CD4-positive, alpha-beta memory T cell (primary cell): ENCODE data around the gene HDGFL2. TPM values are rescaled to one million over a fixed set of nuclear protein-coding genes. Genes with fewer than 3 reads are reported as not detected.

Experiments
- CTCF ChIA-PET: fragments of 350-600 bp; sonication (Branson Sonifier 250); formaldehyde crosslinking; loops from one replicate; lab custom pipeline; 2021; ENCODE audit warnings: inconsistent platforms; ENCODE audit not compliant: partially characterized antibody; lab: Charles Lee
- POLR2A ChIA-PET: fragments of 350-600 bp; sonication (Branson Sonifier 250); formaldehyde crosslinking; loops from one replicate; lab custom pipeline; 2021; ENCODE audit not compliant: partially characterized antibody; lab: Charles Lee
- DNase-seq, 5 donors: peaks; one replicate each; pipeline versions ENCODE4 v3.0.0 to v3.0.0-alpha.2; 2020 to 2022; ENCODE audit warnings: mixed read lengths in 1 of 5
- H3K27ac ChIP-seq: one replicate; pipeline ENCODE4 v1.7.0; 2013; ENCODE audit warnings: low read depth, low read length
- H3K27me3 ChIP-seq: 2 replicates; pipeline ENCODE4 v1.7.0; 2013; ENCODE audit warnings: mild to moderate bottlenecking, low read length, moderate library complexity; ENCODE audit not compliant: insufficient read depth
- H3K36me3 ChIP-seq: 2 replicates; pipeline ENCODE4 v1.7.0; 2013; ENCODE audit warnings: mild to moderate bottlenecking, low read length, moderate library complexity; ENCODE audit not compliant: insufficient read depth
- H3K4me1 ChIP-seq: 2 replicates; pipeline ENCODE4 v1.7.0; 2013; ENCODE audit warnings: mild to moderate bottlenecking, low read length, moderate library complexity; ENCODE audit not compliant: insufficient read depth
- H3K4me3 ChIP-seq, 2 donors: one replicate each; pipeline ENCODE4 v1.7.0; 2013; ENCODE audit warnings: low read length in 2 of 2, mild to moderate bottlenecking in 1 of 2
- H3K9me3 ChIP-seq, 2 donors: one replicate each; pipeline ENCODE4 v1.7.0; 2013; ENCODE audit warnings: low read length in 2 of 2, control low read depth in 1 of 2; ENCODE audit not compliant: control insufficient read depth in 1 of 2
- H3K27ac Mint-ChIP-seq, 7 donors: one replicate each; pipeline ENCODE4 v1.8.0; 2020 to 2021; ENCODE audit warnings: mixed read lengths in 7 of 7, mild to moderate bottlenecking in 6 of 7, inconsistent platforms in 3 of 7, moderate library complexity in 3 of 7
- H3K27me3 Mint-ChIP-seq, 2 donors: one replicate each; pipeline ENCODE4 v1.8.0; 2020 to 2021; ENCODE audit warnings: mixed read lengths in 2 of 2
- H3K36me3 Mint-ChIP-seq, 2 donors: one replicate each; pipeline ENCODE4 v1.8.0; 2020 to 2021; ENCODE audit warnings: mixed read lengths in 2 of 2, inconsistent platforms in 1 of 2, mild to moderate bottlenecking in 1 of 2
- H3K4me1 Mint-ChIP-seq, 4 donors: one replicate each; pipeline ENCODE4 v1.8.0; 2020 to 2021; ENCODE audit warnings: mixed read lengths in 4 of 4, mild to moderate bottlenecking in 1 of 4
- H3K4me3 Mint-ChIP-seq, 8 donors: one replicate each; pipeline ENCODE4 v1.8.0; 2020 to 2021; ENCODE audit warnings: mixed read lengths in 8 of 8, mild to moderate bottlenecking in 7 of 8, moderate library complexity in 6 of 8, inconsistent platforms in 3 of 8
- H3K9me3 Mint-ChIP-seq, 8 donors: one replicate each; pipeline ENCODE4 v1.8.0; 2020 to 2021; ENCODE audit warnings: mixed read lengths in 8 of 8, mild to moderate bottlenecking in 5 of 8, inconsistent platforms in 3 of 8, moderate library complexity in 1 of 8
- intact Hi-C: fragments of 100-400 bp; cut with micrococcal nuclease; formaldehyde crosslinking; loops from one replicate; pipeline ENCODE4 v1.15.1; 2023
- polyA plus RNA-seq, 2 donors: library from polyadenylated mRNA; unstranded; fragments of 300-500 nt; fragmentation: Illumina TruSeq; gene quantifications; one replicate each; pipeline ENCODE4 v1.2.3, GENCODE V29; 2021
- total RNA-seq, 2 experiments: library from RNA; stranded (reverse); gene quantifications; one replicate each; pipeline ENCODE4 v1.2.3, GENCODE V29; 2021

The HDGFL2 gene
- total and polyA plus RNA-seq, 4 experiments from 2014 or later: 3.5 to 39.7 (median 31.3) TPM

DNA sequence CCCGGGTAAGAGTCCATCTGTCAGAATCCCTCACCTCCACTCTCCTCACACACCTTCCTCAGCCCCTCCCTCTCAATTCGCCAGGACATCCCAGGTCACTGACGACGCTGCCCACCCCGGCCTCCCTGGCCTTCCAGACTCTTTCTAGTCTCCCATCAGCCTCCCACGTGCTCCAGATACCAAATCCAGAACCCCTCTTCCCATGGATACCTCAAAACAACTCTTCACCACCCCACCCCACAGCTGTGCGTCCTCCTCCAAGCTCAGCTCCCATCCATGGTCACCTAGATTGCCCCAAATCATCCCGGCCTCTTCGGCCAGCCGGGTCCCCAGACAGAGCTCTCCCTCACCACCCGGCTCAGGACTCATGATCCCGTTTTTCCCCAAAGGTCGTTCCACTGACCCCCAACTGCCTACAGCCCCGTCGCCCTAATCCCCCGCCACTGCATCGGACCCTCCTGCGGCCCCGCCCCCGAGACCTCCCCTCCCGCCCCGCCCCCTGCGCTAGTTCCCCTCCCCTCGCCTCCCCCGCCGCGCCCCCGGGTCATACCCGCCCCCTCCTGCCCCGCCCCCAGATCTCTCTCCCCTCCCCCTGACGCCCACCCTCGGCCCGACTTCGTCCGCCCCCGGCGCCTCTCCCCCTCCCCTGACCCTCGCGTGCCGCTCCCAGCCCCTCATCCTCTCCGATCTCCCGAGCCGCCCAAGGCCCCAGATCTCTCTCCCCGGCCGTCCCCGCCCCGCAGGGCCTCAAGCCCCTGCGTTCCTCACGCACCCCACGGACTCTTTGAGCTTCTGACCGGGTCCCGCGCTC, 15.0 kb upstream of the HDGFL2 start:
- peak overlapping the region; percentile 42 to 44 for H3K4me3 ChIP-seq
- POLR2A ChIA-PET: interaction anchor here (1.0 to 4.0 kb wide), 4 partner anchors 13 to 210 kb away, joined by 4 to 50 read pairs (median 7); partner anchors contain the start of genes HDGFL2, MPND and YJU2

DNA sequence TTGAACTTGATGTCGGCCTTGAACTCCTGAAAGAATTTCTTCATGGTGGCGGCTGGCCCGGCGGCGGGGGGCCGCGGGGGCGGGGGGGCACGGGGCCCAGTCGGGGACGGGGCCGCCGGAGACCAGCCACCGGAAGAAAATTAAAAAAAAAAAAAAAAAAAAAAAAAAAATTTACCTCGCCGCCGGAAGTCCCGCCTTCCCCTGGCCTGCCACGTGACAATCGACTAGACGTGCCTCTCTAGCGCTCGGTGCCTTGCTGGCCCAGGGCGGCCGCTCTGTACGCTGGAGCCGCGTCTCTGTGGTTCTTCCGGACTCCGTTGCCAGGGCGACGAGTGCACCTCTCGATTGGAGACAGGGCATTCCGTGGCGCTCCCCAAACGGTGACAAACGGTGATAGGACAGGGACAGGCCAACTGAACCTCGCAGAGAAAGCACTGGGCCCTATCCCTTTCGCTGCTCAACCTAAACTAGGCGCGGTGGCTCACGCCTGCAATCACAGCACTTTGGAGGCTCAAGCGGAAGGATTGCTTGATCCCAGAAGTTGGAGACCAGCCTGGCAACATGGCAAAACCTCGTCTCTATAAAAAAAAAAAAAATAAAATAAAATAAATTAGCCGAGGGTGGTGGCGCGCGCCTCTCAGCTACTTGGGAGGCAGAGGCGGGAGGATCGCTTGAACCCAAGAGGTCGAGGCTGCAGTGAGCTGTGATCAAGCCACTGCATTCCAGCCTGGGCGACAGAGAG, 14.3 kb upstream of the HDGFL2 start, which contains the start of gene UBXN6:
TSS of gene UBXN6 (minus strand) at position 141 of the 742 bp plus-strand sequence. CDS start at position 44, 97 bp downstream.
- Mint-ChIP-seq H3K36me3 (peaks cover 0 to 7% of the 10 kb centered on the region in 2 donors), H3K4me1 (peaks cover 11 to 26% (median 17%) of the 10 kb centered on the region in 4 donors), H3K4me3 (peak within 1 kb of the TSS; percentile 89 to 94 (median 91)), H3K9me3 (no peaks in the 10 kb centered on the region), H3K27ac (peak within 1 kb of the TSS; percentile 90 to 97 (median 96)), H3K27me3 (peaks cover 0 to 2% of the 10 kb centered on the region in 2 donors)
- peak; percentile 97 to 99 (median 98) for DNase-seq
- Histone ChIP-seq H3K4me1 (peaks cover 16% of the 10 kb centered on the region), H3K36me3 (peaks cover 13% of the 10 kb centered on the region), H3K4me3 (peak within 1 kb of the TSS; percentile 42 to 52), H3K27ac (peak within 1 kb of the TSS; percentile 62), H3K9me3 (no peaks in the 10 kb centered on the region), H3K27me3 (no peaks in the 10 kb centered on the region)
- POLR2A ChIA-PET: interaction anchor here (0.9 to 4.0 kb wide), 4 partner anchors 14 to 470 kb away, joined by 4 to 50 read pairs (median 7); partner anchors contain the start of genes HDGFL2, MPND and YJU2
- intact Hi-C loops: loop anchor here (1.0 kb wide), 3 partner anchors 13 to 211 kb away; partner anchors contain the start of genes SH3GL1 and YJU2
- CTCF ChIA-PET: interaction anchor here (0.7 to 1.9 kb wide), 3 partner anchors 13 to 1511 kb away, joined by 3 to 13 read pairs (median 3); partner anchors contain the start of gene HDGFL2

More for the DNA sequence above, 15.0 kb upstream of the HDGFL2 start:
- H3K4me3 Mint-ChIP-seq: peak overlapping the region; percentile 89 to 94 (median 91)
- Histone ChIP-seq H3K4me1 (peaks cover 16% of the 10 kb centered on the region), H3K27ac (peak overlapping the region; percentile 62), H3K27me3 (no peaks in the 10 kb centered on the region), H3K36me3 (peaks cover 19% of the 10 kb centered on the region), H3K9me3 (no peaks in the 10 kb centered on the region)
- H3K4me1 Mint-ChIP-seq: peaks cover 11 to 26% (median 17%) of the 10 kb centered on the region in 4 donors
- peaks cover 0 to 2% of the 10 kb centered on the region in 2 donors for H3K27me3 Mint-ChIP-seq
- no peak for DNase-seq
- no peaks in the 10 kb centered on the region for H3K9me3 Mint-ChIP-seq
- intact Hi-C loops: loop anchor here (1.0 kb wide), 3 partner anchors 14 to 210 kb away; partner anchors contain the start of genes SH3GL1 and YJU2
- H3K36me3 Mint-ChIP-seq: peaks cover 0 to 12% of the 10 kb centered on the region in 2 donors
- CTCF ChIA-PET: interaction anchor here (1.2 kb wide), 1 partner anchor 15 kb away, joined by 3 read pairs; the partner anchor contains the start of gene HDGFL2
- H3K27ac Mint-ChIP-seq: peak overlapping the region; percentile 86 to 97 (median 95)

DNA sequence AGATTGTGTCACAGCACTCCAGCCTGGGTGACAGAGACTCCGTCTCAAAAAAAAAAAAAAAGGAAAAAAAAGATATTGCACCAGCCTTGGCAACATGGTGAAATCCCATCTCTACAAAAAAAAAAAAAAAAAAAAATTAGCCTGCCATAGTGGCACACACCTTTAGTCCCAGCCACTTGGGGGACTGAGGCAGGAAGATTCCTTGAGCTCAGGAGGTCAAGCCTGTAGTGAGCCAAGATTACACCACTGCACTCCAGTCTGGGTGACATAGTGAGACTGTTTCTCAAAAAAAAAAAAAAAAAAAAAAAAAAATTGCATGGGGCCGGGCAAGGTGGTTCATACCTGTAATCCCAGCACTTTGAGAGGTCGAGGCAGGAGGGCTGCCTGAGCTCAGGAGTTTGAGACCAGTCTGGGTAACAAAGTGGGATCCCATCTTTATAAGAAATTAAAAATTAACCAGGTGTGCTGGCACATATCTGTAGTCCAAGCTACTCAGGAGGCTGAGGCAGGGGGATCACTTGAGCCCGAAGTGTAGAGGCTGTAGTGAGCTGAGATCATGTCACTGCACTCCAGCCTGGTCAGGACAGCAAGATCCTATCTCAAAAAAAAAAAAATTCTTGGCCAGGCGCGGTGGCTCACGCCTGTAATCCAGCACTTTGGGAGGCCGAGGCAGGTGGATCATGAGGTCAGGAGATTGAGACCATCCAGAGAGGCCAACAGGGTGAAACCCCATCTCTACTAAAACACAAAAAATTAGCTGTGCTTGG, 7.1 kb upstream of the HDGFL2 start:
- no peaks in the 10 kb centered on the region for H3K9me3 Mint-ChIP-seq
- no peaks in the 10 kb centered on the region for H3K36me3 Mint-ChIP-seq
- no peak overlapping the region for H3K27ac Mint-ChIP-seq
- intact Hi-C loops: no loop called here
- Histone ChIP-seq H3K4me3 (no peak overlapping the region), H3K4me1 (no peaks in the 10 kb centered on the region), H3K36me3 (no peaks in the 10 kb centered on the region), H3K27ac (no peak overlapping the region), H3K27me3 (no peaks in the 10 kb centered on the region), H3K9me3 (no peaks in the 10 kb centered on the region)
- H3K27me3 Mint-ChIP-seq: no peaks in the 10 kb centered on the region
- no peak for DNase-seq
- H3K4me3 Mint-ChIP-seq: no peak overlapping the region
- H3K4me1 Mint-ChIP-seq: no peaks in the 10 kb centered on the region
- POLR2A ChIA-PET: no interaction called here
- CTCF ChIA-PET: no interaction called here

DNA sequence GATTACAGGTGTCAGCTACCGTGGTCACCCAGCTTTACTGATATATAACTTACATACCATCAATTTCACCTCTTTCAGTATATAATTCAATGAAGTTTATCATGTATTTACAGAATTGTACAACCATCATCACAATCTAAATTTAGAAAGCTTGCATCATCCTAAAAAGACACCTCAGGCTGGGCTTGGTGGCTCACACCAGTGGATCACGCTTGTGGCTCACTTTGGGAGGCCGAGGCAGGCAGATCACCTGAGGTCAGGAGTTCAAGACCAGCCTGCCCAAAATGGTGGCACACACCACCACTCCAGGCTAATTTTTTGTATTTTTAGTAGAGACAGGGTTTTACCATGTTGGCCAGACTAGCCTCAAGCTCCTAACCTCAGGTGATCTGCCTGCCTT, 4.3 kb upstream of the HDGFL2 start:
- H3K4me1 ChIP-seq: peaks cover 11% of the 10 kb centered on the region
- DNase-seq: no peak
- Mint-ChIP-seq H3K4me1 (peaks cover 4 to 8% (median 5%) of the 10 kb centered on the region in 4 donors), H3K36me3 (no peaks in the 10 kb centered on the region), H3K9me3 (no peaks in the 10 kb centered on the region), H3K4me3 (no peak overlapping the region), H3K27me3 (no peaks in the 10 kb centered on the region), H3K27ac (no peak overlapping the region)
- no peaks in the 10 kb centered on the region for H3K27me3 ChIP-seq
- intact Hi-C loops: no loop called here
- H3K9me3 ChIP-seq: no peaks in the 10 kb centered on the region
- POLR2A ChIA-PET: interaction anchor here (0.7 kb wide), 1 partner anchor 13 kb away, joined by 3 read pairs; no protein-coding TSS in a partner anchor
- CTCF ChIA-PET: no interaction called here
- H3K4me3 ChIP-seq: no peak overlapping the region
- H3K27ac ChIP-seq: no peak overlapping the region
- H3K36me3 ChIP-seq: no peaks in the 10 kb centered on the region

DNA sequence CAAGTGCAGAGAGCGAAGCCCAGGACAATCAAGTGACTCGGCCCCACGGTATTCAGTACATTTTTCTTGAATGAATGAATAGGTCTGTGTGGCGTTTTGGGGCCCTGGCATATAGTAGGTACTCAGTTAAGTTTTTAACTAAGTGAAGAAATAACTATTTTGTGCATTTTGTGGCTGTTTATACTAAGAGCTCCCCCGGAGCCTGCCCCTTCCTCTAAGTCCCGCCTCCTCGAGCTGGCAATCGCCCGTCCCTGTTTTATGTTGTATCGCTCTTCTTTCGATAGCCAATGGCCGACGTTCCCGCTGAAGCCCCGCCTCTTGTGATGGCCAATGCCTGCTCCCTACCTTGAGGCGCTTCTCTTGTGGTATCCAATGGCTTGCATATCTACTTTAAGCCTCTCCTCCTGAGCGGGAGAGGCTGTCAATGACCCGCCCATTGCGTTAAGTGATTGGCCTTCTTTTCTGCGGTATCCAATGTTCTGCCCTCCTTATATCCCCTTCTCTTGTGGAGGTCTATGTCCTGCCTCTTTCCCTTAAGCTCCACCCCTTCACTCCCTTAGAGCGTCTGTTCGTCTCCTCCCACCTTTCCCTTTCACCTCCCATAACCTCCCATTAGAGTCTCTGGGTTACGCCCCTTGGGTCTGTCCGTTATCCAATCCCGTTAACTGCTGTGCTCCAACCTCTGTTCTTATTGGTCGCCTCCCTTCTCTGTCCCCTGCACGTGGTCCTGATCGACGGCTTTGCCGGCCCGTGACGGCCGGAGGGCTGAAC, 509 bp upstream of the HDGFL2 start:
- no peaks in the 10 kb centered on the region for H3K36me3 ChIP-seq
- peak; percentile 96 to 100 (median 99) for DNase-seq
- intact Hi-C loops: loop anchor here (1.0 to 5.0 kb wide), 7 partner anchors 14 to 709 kb away; partner anchors contain the start of genes APBA3, CHAF1A, FEM1A and MRPL54
- Mint-ChIP-seq H3K9me3 (no peaks in the 10 kb centered on the region), H3K27ac (no peak overlapping the region), H3K36me3 (peaks cover 3 to 5% of the 10 kb centered on the region in 2 donors), H3K4me1 (peaks cover 9 to 26% (median 16%) of the 10 kb centered on the region in 4 donors), H3K27me3 (no peaks in the 10 kb centered on the region), H3K4me3 (no peak overlapping the region)
- POLR2A ChIA-PET: interaction anchor here (0.5 to 3.6 kb wide), 23 partner anchors 8 to 1507 kb away, joined by 3 to 50 read pairs (median 4); partner anchors contain the start of genes CHAF1A, DPP9, FEM1A and MPND
- H3K27me3 ChIP-seq: no peaks in the 10 kb centered on the region
- H3K9me3 ChIP-seq: no peaks in the 10 kb centered on the region
- H3K4me3 ChIP-seq: peak overlapping the region; percentile 27 to 68
- CTCF ChIA-PET: interaction anchor here (0.6 to 2.3 kb wide), 12 partner anchors 12 to 481 kb away, joined by 3 to 13 read pairs (median 4); partner anchors contain the start of genes CHAF1A, FEM1A, SH3GL1 and YJU2
- peaks cover 30% of the 10 kb centered on the region for H3K4me1 ChIP-seq
- peak overlapping the region; percentile 74 for H3K27ac ChIP-seq
